Stomach (tissue), 9 donors: Measurements from ENCODE around the gene TDP1. TPM values are rescaled to one million over a fixed set of nuclear protein-coding genes. Genes with fewer than 3 reads are reported as not detected.

Source experiments
- DNase-seq, 2 donors: peaks; one replicate each; pipeline versions ENCODE4 v3.0.0 to v3.0.0-alpha.2; 2013 to 2019
- H3K27ac ChIP-seq, 5 donors: fragments of 200-600 bp in 4 of 5; sonication (generic) in 4 of 5; one replicate each; pipeline ENCODE4 v1.5.1; 2013 to 2019; ENCODE audit warnings: mild to moderate bottlenecking in 1 of 5, moderate library complexity in 1 of 5
- H3K27me3 ChIP-seq, 3 donors: fragments of 200-600 bp; sonication (generic); one replicate each; pipeline ENCODE4 v1.5.1; 2017 to 2019; ENCODE audit warnings: mixed run types in 1 of 3
- H3K36me3 ChIP-seq, 4 donors: fragments of 200-600 bp; sonication (generic); 1 replicate in 3 of 4; 2 replicates in 1 of 4; pipeline ENCODE4 v1.5.1; 2016 to 2019
- H3K4me1 ChIP-seq, 4 donors: fragments of 200-600 bp; sonication (generic); one replicate each; pipeline ENCODE4 v1.5.1; 2016 to 2019
- H3K4me3 ChIP-seq, 4 donors: fragments of 200-600 bp; sonication (generic) in 3 of 4; one replicate each; pipeline ENCODE4 v1.5.1; 2016 to 2019; ENCODE audit warnings: mild to moderate bottlenecking in 1 of 4
- H3K9me3 ChIP-seq, 4 donors: fragments of 200-600 bp; sonication (generic); one replicate each; pipeline ENCODE4 v1.5.1; 2016 to 2019
- CTCF ChIP-seq, 7 experiments: fragments of 450-650 bp in 4 of 7; fragments of 200-600 bp in 3 of 7; sonication (generic) in 3 of 7; IDR thresholded peaks; one replicate each; pipeline ENCODE4 v1.5.1; 2016 to 2019; ENCODE audit warnings: antibody characterized with exemption in 7 of 7, control low read depth in 2 of 7, mild to moderate bottlenecking in 1 of 7
- EP300 ChIP-seq: sonication (generic); formaldehyde crosslinking; IDR thresholded peaks from one replicate; pipeline ENCODE4 v1.6.1; 2017; ENCODE audit warnings: antibody characterized with exemption
- POLR2A ChIP-seq, 4 donors: fragments of 450-650 bp; IDR thresholded peaks; one replicate each; pipeline ENCODE4 v1.6.1; 2016; ENCODE audit warnings: antibody characterized with exemption in 4 of 4, control low read depth in 2 of 4, mild to moderate bottlenecking in 1 of 4, moderate library complexity in 1 of 4
- POLR2AphosphoS5 ChIP-seq, 3 donors: sonication (generic); formaldehyde crosslinking; IDR thresholded peaks; one replicate each; pipeline ENCODE4 v1.6.1; 2016; ENCODE audit warnings: antibody characterized with exemption in 3 of 3
- WGBS, 5 donors: extraction: QIAGEN DNeasy Blood & Tissue Kit in 3 of 5; methylation state at CpG; one replicate each; pipeline versions ENCODE4 v1.1.5 to v1.1.7; 2013 to 2018; 5-methylcytosine and 5-hydroxymethylcytosine counted together
- intact Hi-C: fragments of 100-400 bp; cut with DNase I; formaldehyde crosslinking; loops from one replicate; pipeline ENCODE4 v1.15.1; 2023; ENCODE audit warnings: low total_unique reads
- polyA plus RNA-seq, 3 donors: library from polyadenylated mRNA; stranded (reverse); fragments of 200-250 nt; gene quantifications; one replicate each; pipeline ENCODE4 v1.2.3, GENCODE V29; 2013
- total RNA-seq, 5 donors: library from RNA; depleted of rRNA; stranded (reverse); fragments of >200 nt; gene quantifications; one replicate each; pipeline versions ENCODE4 v1.1.0 to v1.2.3, GENCODE V29; 2014 to 2016
- donor health status: healthy with polysubstance abuse.
- donor health status: Bipolar disorder and iron deficiency.
- donor health status: healthy.

TDP1 gene
- total and polyA plus RNA-seq, 8 donors = 2.6 to 127 (median 11.8) TPM

- Histone ChIP-seq H3K27ac (no peak overlapping the region), H3K4me3 (peak overlapping the region; percentile 43 to 63 (median 53)), H3K9me3 (peaks cover 0 to 3% (median 0%) of the 10 kb centered on the region in 4 donors), H3K4me1 (peaks cover 24 to 34% (median 30%) of the 10 kb centered on the region in 4 donors), H3K27me3 (peaks cover 14 to 90% (median 45%) of the 10 kb centered on the region in 3 donors), H3K36me3 (no peaks in the 10 kb centered on the region)
- WGBS, 5 donors = 1 to 2% (median 1%) methylated on average over 21 to 63 of the region's 63 CpGs
- peak in 1 of 2 donors; percentile 60 for DNase-seq
- no peak for TF ChIP-seq CTCF (IDR thresholded peaks at IDR 0.05)
- TF ChIP-seq POLR2AphosphoS5 (IDR thresholded peaks at IDR 0.05) = no peak
- no peak for TF ChIP-seq POLR2A (IDR thresholded peaks at IDR 0.05)
- TF ChIP-seq EP300 = no peak
- intact Hi-C loops = no loop called here
Observed at GRCh38 chr14:90062127-90062794, 106.5 kb downstream of the TDP1 start.

GRCh38 chr14:90062822-90063539 lies 107.3 kb downstream of the TDP1 start:
- 25 to 30% (median 27%) methylated on average over 11 of the region's 11 CpGs for WGBS, 5 donors
- peaks cover 24 to 34% (median 30%) of the 10 kb centered on the region in 4 donors for H3K4me1 ChIP-seq

DNA sequence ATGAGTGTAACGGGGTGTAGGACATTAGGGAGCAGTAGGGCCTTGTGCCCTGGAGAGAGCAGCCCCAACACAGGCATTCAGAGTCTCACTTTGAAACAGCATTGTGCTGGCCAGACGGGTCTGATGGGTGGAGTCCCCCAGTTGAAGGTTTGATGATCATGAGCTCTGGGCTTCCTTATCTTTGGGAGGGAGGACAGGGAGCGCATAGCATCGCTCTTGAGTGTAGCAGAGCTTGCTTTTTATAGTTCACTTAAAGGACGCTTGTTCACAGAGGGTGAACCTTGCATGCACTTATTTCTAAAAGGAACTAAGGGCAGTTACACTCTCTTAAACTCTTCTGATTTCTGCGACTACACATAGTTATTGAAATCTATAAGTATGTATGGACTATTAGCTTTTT lies 116.6 kb downstream of the TDP1 start:
- intact Hi-C loops = no loop called here
- Histone ChIP-seq H3K27ac (no peak overlapping the region), H3K4me3 (no peak overlapping the region), H3K27me3 (peaks cover 0 to 56% (median 6%) of the 10 kb centered on the region in 3 donors), H3K4me1 (no peaks in the 10 kb centered on the region), H3K36me3 (no peaks in the 10 kb centered on the region), H3K9me3 (no peaks in the 10 kb centered on the region)
- 71 to 78% (median 75%) methylated on average over 6 of the region's 6 CpGs for WGBS, 5 donors
- TF ChIP-seq EP300 (no peak), POLR2A (IDR thresholded peaks at IDR 0.05) (no peak), POLR2AphosphoS5 (IDR thresholded peaks at IDR 0.05) (no peak), CTCF (IDR thresholded peaks at IDR 0.05) (no peak)
- no peak for DNase-seq

More at GRCh38 chr14:90062822-90063539, 107.3 kb downstream of the TDP1 start:
- no peak for DNase-seq
- no peak for TF ChIP-seq POLR2A (IDR thresholded peaks at IDR 0.05)
- no peak for TF ChIP-seq CTCF (IDR thresholded peaks at IDR 0.05)
- TF ChIP-seq POLR2AphosphoS5 (IDR thresholded peaks at IDR 0.05) = no peak
- no peak for TF ChIP-seq EP300
- Histone ChIP-seq H3K36me3 (no peaks in the 10 kb centered on the region), H3K27ac (no peak overlapping the region), H3K4me3 (peak overlapping the region in 3 of 4 donors; percentile 44 to 63 (median 62)), H3K9me3 (peaks cover 0 to 3% (median 0%) of the 10 kb centered on the region in 4 donors), H3K27me3 (peaks cover 14 to 88% (median 45%) of the 10 kb centered on the region in 3 donors)
- intact Hi-C loops = no loop called here

DNA sequence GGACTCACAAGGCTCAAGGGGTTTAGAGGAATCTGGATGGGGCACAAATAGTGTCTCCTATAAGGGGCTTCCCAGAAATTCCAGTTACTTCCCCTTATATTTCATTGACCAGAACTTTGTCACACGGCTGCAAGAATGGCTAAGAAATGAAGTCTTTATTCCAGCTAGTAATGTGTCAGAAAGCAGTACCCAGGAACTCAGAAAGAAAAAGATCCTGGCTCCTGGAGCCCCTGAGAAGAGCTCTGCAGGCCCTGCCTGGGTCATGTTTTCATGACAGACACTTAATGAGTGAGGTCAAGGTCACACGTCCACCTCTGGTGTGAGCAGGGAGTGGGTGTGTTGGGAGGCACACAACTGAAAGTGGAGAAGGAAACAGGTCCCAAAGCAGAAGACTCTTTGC lies 123.8 kb downstream of the TDP1 start:
- WGBS, 5 donors = 72 to 92% (median 78%) methylated on average over 2 of the region's 2 CpGs
- DNase-seq = no peak
- Histone ChIP-seq H3K9me3 (no peaks in the 10 kb centered on the region), H3K36me3 (no peaks in the 10 kb centered on the region), H3K4me1 (no peaks in the 10 kb centered on the region), H3K27me3 (peaks cover 0 to 14% (median 0%) of the 10 kb centered on the region in 3 donors), H3K27ac (no peak overlapping the region), H3K4me3 (no peak overlapping the region)
- intact Hi-C loops = no loop called here
- TF ChIP-seq CTCF (IDR thresholded peaks at IDR 0.05) = no peak
- no peak for TF ChIP-seq EP300
- no peak for TF ChIP-seq POLR2AphosphoS5 (IDR thresholded peaks at IDR 0.05)
- TF ChIP-seq POLR2A (IDR thresholded peaks at IDR 0.05) = no peak
